IMR-90 (cell line): ENCODE measurements around the gene B3GALT6. TPM values are rescaled to one million over a fixed set of nuclear protein-coding genes. Genes with fewer than 3 reads are reported as not detected.
A peak's percentile ranks its signal among the peaks of the same experiment; 100 is the strongest.

ENCODE experiments used
- ATAC-seq: fragments of 200-7000 bp; cut with Tn5 transposase; 2 replicates; pipeline ENCODE4 v1.9.1; 2020; ENCODE audit warnings: low read depth, mild to moderate bottlenecking, moderate library complexity
- BruUV-seq: library from RNA; stranded (reverse); fragments of 400-500 nt; replicated peaks from 2 replicates; lab custom pipeline; 2021; lab: Mats Ljungman, UMichigan
- CTCF ChIA-PET: fragments of 300-600 bp; formaldehyde crosslinking; extraction: SDS; loops from one replicate; lab custom pipeline; 2021; ENCODE audit warnings: antibody characterized with exemption; lab: Yijun Ruan, JAX
- POLR2A ChIA-PET: fragments of 300-600 bp; sonication (Branson Sonifier 250); formaldehyde crosslinking; loops from one replicate; lab custom pipeline; 2022; ENCODE audit warnings: antibody characterized with exemption; ENCODE audit not compliant: unreplicated experiment; lab: Charles Lee
- DNase-seq: peaks from one replicate; pipeline ENCODE4 v3.0.0; 2013
- H2AFZ ChIP-seq: replicated peaks from 2 replicates; pipeline ENCODE3; 2013; ENCODE audit warnings: low read length, mild to moderate bottlenecking; ENCODE audit not compliant: poor library complexity
- H2AK5ac ChIP-seq: 2 replicates; pipeline ENCODE4 v1.6.1; 2013; ENCODE audit warnings: low read depth, low read length, inconsistent platforms
- H2AK9ac ChIP-seq: replicated peaks from 2 replicates; pipeline ENCODE3; 2013; ENCODE audit warnings: mild to moderate bottlenecking, low read depth, low read length, moderate library complexity; ENCODE audit not compliant: poor library complexity
- H2BK120ac ChIP-seq: 2 replicates; pipeline ENCODE4 v1.6.1; 2013; ENCODE audit warnings: low read depth, low read length, inconsistent platforms
- H2BK15ac ChIP-seq: 3 replicates; pipeline ENCODE4 v1.6.1; 2013; ENCODE audit warnings: low read depth, low read length, inconsistent platforms
- H2BK20ac ChIP-seq: 2 replicates; pipeline ENCODE4 v1.6.1; 2013; ENCODE audit warnings: low read depth, mild to moderate bottlenecking, inconsistent platforms, low read length, moderate library complexity
- H2BK5ac ChIP-seq: 2 replicates; pipeline ENCODE4 v1.6.1; 2013; ENCODE audit warnings: mild to moderate bottlenecking, low read depth, low read length, inconsistent platforms; ENCODE audit not compliant: poor library complexity, severe bottlenecking
- H3K14ac ChIP-seq: replicated peaks from 2 replicates; pipeline ENCODE4 v1.6.1; 2013; ENCODE audit warnings: low read depth, low read length, inconsistent platforms
- H3K18ac ChIP-seq: 2 replicates; pipeline ENCODE4 v1.6.1; 2013; ENCODE audit warnings: low read depth, low read length, control low read depth
- H3K23ac ChIP-seq: 2 replicates; pipeline ENCODE4 v1.6.1; 2013; ENCODE audit warnings: low read depth, low read length, inconsistent platforms
- H3K27ac ChIP-seq: 2 replicates; pipeline ENCODE4 v1.5.1; 2013; ENCODE audit warnings: mild to moderate bottlenecking, control low read depth, low read length; ENCODE audit not compliant: insufficient read depth
- H3K27me3 ChIP-seq: 2 replicates; pipeline ENCODE4 v1.6.1; 2013; ENCODE audit warnings: low read length; ENCODE audit not compliant: control insufficient read depth, insufficient read depth
- H3K36me3 ChIP-seq: 2 replicates; pipeline ENCODE4 v1.6.1; 2013; ENCODE audit warnings: low read length, mixed read lengths; ENCODE audit not compliant: control insufficient read depth, insufficient read depth
- H3K4ac ChIP-seq: 2 replicates; pipeline ENCODE4 v1.6.1; 2013; ENCODE audit warnings: low read depth, low read length, inconsistent platforms
- H3K4me1 ChIP-seq: 2 replicates; pipeline ENCODE4 v1.6.1; 2013; ENCODE audit warnings: low read length, mixed read lengths; ENCODE audit not compliant: control insufficient read depth, insufficient read depth
- H3K4me2 ChIP-seq: 2 replicates; pipeline ENCODE4 v1.6.1; 2013; ENCODE audit warnings: low read depth, mild to moderate bottlenecking, control low read depth, low read length, moderate library complexity
- H3K4me3 ChIP-seq: 2 replicates; pipeline ENCODE4 v1.5.1; 2013; ENCODE audit warnings: low read depth, mild to moderate bottlenecking, control low read depth, low read length, moderate library complexity; ENCODE audit not compliant: insufficient read depth
- H3K56ac ChIP-seq: 2 replicates; pipeline ENCODE4 v1.6.1; 2013; ENCODE audit warnings: low read length, inconsistent platforms; ENCODE audit not compliant: insufficient read depth; ENCODE audit errors: extremely low read depth
- H3K79me1 ChIP-seq, 2 experiments: 2 replicates each; pipeline ENCODE4 v1.6.1; 2013; ENCODE audit warnings: low read length in 2 of 2, inconsistent platforms in 1 of 2, low read depth in 1 of 2
- H3K9ac ChIP-seq: 2 replicates; pipeline ENCODE4 v1.6.1; 2013; ENCODE audit warnings: low read depth, low read length, control low read depth
- H3K9me1 ChIP-seq: 2 replicates; pipeline ENCODE4 v1.6.1; 2013; ENCODE audit warnings: low read length, inconsistent platforms; ENCODE audit not compliant: insufficient read depth
- H3K9me3 ChIP-seq: 2 replicates; pipeline ENCODE4 v1.6.1; 2013; ENCODE audit warnings: low read length; ENCODE audit not compliant: control insufficient read depth, insufficient read depth
- H4K20me1 ChIP-seq: 2 replicates; pipeline ENCODE4 v1.6.1; 2013; ENCODE audit warnings: low read length, inconsistent platforms; ENCODE audit not compliant: insufficient read depth
- H4K5ac ChIP-seq: 2 replicates; pipeline ENCODE4 v1.6.1; 2013; ENCODE audit warnings: mild to moderate bottlenecking, low read depth, low read length, control low read depth
- H4K8ac ChIP-seq, 2 experiments: 2 replicates each; pipeline ENCODE4 v1.6.1; 2013; ENCODE audit warnings: low read depth in 2 of 2, low read length in 2 of 2, control low read depth in 1 of 2, inconsistent platforms in 1 of 2
- H4K91ac ChIP-seq: 2 replicates; pipeline ENCODE4 v1.6.1; 2013; ENCODE audit warnings: low read depth, low read length, inconsistent platforms; ENCODE audit not compliant: insufficient read depth
- CHD1 ChIP-seq: IDR thresholded peaks from 2 replicates; pipeline ENCODE4 v1.6.1; 2012; ENCODE audit warnings: low read depth, low read length, improper control_type of control experiment
- FOS ChIP-seq: fragments of 150-350 bp; IDR thresholded peaks from 2 replicates; pipeline ENCODE4 v1.6.1; 2016; ENCODE audit warnings: low read depth, low read length
- MXI1 ChIP-seq: IDR thresholded peaks from 2 replicates; pipeline ENCODE4 v1.6.1; 2012; ENCODE audit warnings: low read depth, mild to moderate bottlenecking, low read length, moderate library complexity, borderline replicate concordance
- NFE2L2 ChIP-seq: fragments of 150-350 bp; IDR thresholded peaks from 2 replicates; pipeline ENCODE4 v1.6.1; 2016; ENCODE audit warnings: low read depth, mild to moderate bottlenecking, low read length
- RCOR1 ChIP-seq: IDR thresholded peaks from 2 replicates; pipeline ENCODE4 v1.6.1; 2012; ENCODE audit warnings: mild to moderate bottlenecking, low read length, improper control_type of control experiment; ENCODE audit not compliant: insufficient replicate concordance
- SMC3 ChIP-seq: fragments of 150-350 bp; IDR thresholded peaks from 2 replicates; pipeline ENCODE4 v1.6.1; 2016; ENCODE audit warnings: low read depth, mild to moderate bottlenecking, antibody characterized with exemption, low read length, moderate library complexity
- WGBS, 2 experiments: methylation state at CpG; one replicate each; pipeline versions ENCODE4 v1.1.5 to v1.1.7; 2013; ENCODE audit warnings: missing lambda C conversion rate in 2 of 2; ENCODE audit not compliant: insufficient read length in 1 of 2; ENCODE audit errors: extremely low coverage in 2 of 2; 5-methylcytosine and 5-hydroxymethylcytosine counted together
- dilution Hi-C: fragments of 300-500 bp; cut with HindIII; formaldehyde crosslinking; loops from one replicate; pipeline ENCODE4 v1.14.3; 2018; ENCODE audit warnings: low sequenced_read_pairs; ENCODE audit not compliant: unreplicated experiment
- in situ Hi-C: fragments of 300-500 bp; cut with MboI; formaldehyde crosslinking; loops from 3 replicates; pipeline ENCODE4 v1.14.3; 2019; ENCODE audit warnings: low sequenced_read_pairs, inconsistent platforms, mixed read lengths
- intact Hi-C: fragments of 100-400 bp; cut with micrococcal nuclease; formaldehyde crosslinking; loops from 2 replicates; pipeline ENCODE4 v1.10.0; 2022
- polyA plus RNA-seq, 3 experiments: library from polyadenylated mRNA; depleted of rRNA; stranded (reverse); fragments of >200 nt; gene quantifications; 2 replicates each; pipeline ENCODE4 v1.2.3, GENCODE V29; 2012; ENCODE audit warnings: low replicate concordance in 1 of 3
- total RNA-seq: library from RNA; depleted of rRNA; stranded (reverse); fragments of >200 nt; gene quantifications from 2 replicates; pipeline ENCODE4 v1.2.3, GENCODE V29; 2012

The B3GALT6 gene
- total and polyA plus RNA-seq, 2 of the 4 experiments (the other 2 are of a cell fraction): 12.2 to 23.0 TPM

- POLR2A ChIA-PET: no interaction called here
- peaks cover 56% of the 10 kb centered on the region for H3K36me3 ChIP-seq
- H2BK15ac ChIP-seq: no peak overlapping the region
- no peaks in the 10 kb centered on the region for H3K4me1 ChIP-seq
- no peaks in the 10 kb centered on the region for H3K9me3 ChIP-seq
- no peak overlapping the region for H3K9ac ChIP-seq
- no peak overlapping the region for H4K5ac ChIP-seq
- H3K56ac ChIP-seq: no peak overlapping the region
- dilution Hi-C loops: no loop called here
- H4K20me1 ChIP-seq: peaks cover 16% of the 10 kb centered on the region
- TF ChIP-seq FOS: no peak
- TF ChIP-seq NFE2L2: no peak
- no peak for TF ChIP-seq SMC3
- no peak for TF ChIP-seq CHD1
- no peak for TF ChIP-seq RCOR1
- peak; percentile 56; the same call in 1 of the 2 replicates for TF ChIP-seq MXI1
- H2BK20ac ChIP-seq: no peak overlapping the region
- H3K79me1 ChIP-seq: peaks cover 4 to 17% of the 10 kb centered on the region in 2 experiments; a peak in 3 of 4 replicates
- no peak overlapping the region for H3K27ac ChIP-seq
- H3K4me2 ChIP-seq: no peak overlapping the region
- no peak overlapping the region for H3K18ac ChIP-seq
- ATAC-seq: no peak; the same call in 1 of the 2 replicates
- no peak overlapping the region for H4K91ac ChIP-seq
- H3K14ac ChIP-seq: no peak overlapping the region
- H3K4me3 ChIP-seq: no peak overlapping the region
- CTCF ChIA-PET: no interaction called here
- H3K23ac ChIP-seq: no peak overlapping the region
- no peak overlapping the region for H3K4ac ChIP-seq
- no peak for DNase-seq
- in situ Hi-C loops: no loop called here
- no peak overlapping the region for H2AK5ac ChIP-seq
- H2AK9ac ChIP-seq: no peak overlapping the region
- no TSS peak for BruUV-seq
- no peak overlapping the region for H2BK120ac ChIP-seq
- H3K9me1 ChIP-seq: peaks cover 3% of the 10 kb centered on the region
- H4K8ac ChIP-seq: no peak overlapping the region
- 92% methylated on average over 40 of the region's 52 CpGs; no CpG with 5 or more reads in 1 of the 2 experiments for WGBS, 2 experiments
- no peak overlapping the region for H2BK5ac ChIP-seq
- H3K27me3 ChIP-seq: no peaks in the 10 kb centered on the region
- H2AFZ ChIP-seq: no peak overlapping the region
- intact Hi-C loops: no loop called here
Measured at GRCh38 chr1:1217621-1218523, 14.2 kb upstream of the B3GALT6 start.
